Retina (tissue), 1 donor: Measurements from ENCODE around the gene PPIL6.
A peak's percentile ranks its signal among the peaks of the same experiment; 100 is the strongest.
"Not testable (repeated sequence)": the region's sequence is repeated elsewhere in the genome, so short reads cannot be mapped to it uniquely, and the experiment has no call there.

ENCODE experiments used
- DNase-seq: peaks from one replicate; pipeline ENCODE4 v3.0.0-alpha.2; 2016

PPIL6 gene

DNA sequence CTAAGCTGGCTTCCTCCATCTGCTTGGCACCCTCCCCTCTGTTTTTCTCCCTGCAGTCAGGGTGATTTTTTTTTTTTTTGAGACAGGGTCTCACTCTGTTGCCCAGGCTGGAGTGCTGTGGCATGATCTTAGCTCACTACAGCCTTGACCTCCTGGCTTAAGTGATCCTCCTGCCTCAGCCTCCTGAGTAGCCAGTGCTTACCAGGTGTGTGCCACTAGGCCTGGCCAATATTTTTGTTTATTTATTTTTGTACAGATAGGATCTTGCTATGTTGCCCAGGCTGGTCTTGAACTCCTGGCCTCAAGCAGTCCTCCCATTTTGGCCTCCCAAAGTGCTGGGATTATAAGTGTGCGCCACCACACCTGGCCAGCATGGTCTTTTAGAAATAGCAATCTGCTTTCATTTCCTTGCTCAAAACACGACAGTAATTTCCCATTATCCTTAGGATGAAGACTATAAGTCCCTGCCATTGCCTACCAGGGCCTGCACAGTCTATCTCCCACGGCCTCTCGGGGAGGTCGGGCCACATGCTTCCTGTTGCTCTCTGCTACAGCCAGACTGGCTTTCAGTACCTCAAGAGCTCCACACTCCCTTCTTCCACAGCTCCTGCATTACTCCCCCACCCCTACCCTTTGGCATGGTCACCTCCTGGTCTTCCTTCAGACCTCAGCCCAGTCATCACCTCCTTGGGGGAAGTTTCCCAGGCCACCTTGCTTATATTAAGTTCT, 47.1 kb downstream of the PPIL6 start:
- DNase-seq = no peak

DNA sequence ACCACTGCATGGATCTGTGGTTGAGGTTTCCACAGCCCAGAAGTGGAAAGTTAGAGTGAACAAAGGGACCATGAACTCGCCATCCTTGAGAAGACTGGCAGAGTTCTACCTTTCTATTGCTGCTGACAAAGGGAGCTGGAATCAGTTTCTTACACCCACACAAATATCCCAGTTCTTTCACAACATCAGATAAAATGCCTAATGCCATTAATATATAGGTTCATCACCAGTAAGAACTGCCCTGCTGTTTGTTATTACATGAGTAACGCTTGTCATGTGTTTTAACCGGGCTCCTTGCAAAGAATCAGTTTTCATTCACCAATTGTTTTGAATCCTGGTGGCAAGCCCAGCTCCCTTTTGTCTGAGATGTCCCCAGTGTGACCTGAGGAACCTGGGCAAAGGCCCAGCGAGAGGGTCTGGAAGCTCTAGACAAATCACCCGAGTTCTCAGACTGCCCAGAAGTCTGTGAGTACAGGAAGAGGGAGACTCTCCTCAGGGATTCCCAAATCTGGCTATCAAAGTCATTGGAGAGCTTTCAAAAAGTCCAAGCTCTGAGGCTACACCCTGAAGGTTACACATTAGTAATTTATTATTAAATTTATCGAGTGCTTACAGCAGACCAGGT, 50.7 kb downstream of the PPIL6 start:
- no peak for DNase-seq

DNA sequence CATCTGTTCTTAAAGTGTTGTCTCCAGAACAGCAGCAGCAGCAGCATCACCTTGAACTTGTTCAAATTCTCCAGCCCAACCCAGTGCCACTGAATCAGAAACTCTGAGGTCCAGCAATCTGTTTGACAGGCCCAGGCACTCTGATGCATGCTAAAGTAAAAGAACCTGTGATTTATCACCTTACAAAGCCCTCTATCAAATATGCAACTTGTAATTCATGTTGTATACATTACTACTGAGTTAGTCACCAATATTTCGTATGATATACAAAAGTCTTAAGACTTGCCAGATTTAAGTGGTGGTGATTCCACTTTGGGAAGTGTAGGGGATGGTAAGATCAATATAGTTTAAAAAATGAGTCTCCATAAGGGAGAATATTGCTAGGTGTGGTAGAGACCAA, 52.2 kb downstream of the PPIL6 start:
- no peak for DNase-seq

DNA sequence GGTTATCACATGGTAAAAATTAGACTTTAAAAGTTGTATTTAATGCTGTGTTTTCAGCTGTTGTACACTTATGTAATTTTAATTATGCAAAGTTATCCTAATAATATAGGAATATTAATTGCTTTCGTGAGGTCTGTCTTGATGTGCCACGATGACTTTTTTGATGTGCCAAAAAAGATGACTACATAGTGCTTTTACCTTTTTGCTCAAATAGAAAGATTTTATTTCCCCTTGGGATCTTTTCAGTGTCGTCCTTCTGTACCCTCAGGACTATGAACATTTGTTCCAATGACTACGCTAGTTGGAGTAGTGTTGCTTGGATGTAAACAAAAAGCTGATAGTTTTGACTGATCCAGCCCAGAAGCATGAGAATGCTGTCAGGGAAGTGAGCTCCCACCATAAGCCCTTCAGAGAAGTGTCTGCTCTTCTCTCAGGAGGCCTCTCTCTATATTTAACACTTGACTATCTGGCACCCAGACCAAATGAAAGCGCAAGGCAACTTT, 56.9 kb downstream of the PPIL6 start:
- DNase-seq = no peak

DNA sequence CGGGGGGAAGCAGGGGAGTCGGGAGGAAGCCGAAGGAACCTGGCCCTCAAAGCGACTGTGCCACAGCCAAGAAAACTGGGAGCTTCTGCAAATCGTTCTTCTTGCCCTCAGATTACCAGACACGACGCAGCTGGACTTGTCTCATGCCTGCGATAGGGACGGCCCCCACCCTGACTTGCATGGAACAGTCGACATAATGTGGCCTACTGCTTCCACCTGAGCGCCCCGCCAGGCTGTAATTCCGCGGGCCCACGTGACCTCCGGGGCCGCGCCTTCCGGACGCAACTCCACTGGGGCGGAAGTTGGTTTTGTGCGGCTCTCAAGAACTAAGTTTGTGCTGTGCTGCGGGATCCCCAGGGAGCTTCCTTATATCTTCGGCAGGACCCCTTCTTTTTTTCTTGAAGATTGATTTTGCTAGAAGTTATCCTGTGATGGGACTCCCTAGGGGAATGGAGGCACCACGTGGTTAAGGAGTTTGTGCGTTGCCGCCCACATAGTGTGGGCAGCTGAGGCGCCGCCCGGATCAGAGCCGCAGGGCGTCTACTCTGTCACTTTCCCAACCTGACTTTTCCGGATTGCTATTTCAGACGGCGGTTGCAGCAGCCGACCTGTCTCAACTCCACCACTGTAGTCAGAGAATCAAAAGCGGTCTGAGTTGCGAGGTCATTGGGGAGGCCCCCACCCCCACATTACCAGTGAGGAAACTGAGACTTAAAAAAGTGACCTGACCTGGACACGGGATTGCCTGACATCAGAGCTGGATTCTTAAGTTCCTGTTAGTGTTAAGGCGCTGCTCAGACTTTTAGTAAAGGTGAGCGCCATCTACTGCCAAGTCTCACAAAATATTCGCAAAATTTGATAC, 57.6 kb downstream of the PPIL6 start:
- DNase-seq = peak; percentile 100

DNA sequence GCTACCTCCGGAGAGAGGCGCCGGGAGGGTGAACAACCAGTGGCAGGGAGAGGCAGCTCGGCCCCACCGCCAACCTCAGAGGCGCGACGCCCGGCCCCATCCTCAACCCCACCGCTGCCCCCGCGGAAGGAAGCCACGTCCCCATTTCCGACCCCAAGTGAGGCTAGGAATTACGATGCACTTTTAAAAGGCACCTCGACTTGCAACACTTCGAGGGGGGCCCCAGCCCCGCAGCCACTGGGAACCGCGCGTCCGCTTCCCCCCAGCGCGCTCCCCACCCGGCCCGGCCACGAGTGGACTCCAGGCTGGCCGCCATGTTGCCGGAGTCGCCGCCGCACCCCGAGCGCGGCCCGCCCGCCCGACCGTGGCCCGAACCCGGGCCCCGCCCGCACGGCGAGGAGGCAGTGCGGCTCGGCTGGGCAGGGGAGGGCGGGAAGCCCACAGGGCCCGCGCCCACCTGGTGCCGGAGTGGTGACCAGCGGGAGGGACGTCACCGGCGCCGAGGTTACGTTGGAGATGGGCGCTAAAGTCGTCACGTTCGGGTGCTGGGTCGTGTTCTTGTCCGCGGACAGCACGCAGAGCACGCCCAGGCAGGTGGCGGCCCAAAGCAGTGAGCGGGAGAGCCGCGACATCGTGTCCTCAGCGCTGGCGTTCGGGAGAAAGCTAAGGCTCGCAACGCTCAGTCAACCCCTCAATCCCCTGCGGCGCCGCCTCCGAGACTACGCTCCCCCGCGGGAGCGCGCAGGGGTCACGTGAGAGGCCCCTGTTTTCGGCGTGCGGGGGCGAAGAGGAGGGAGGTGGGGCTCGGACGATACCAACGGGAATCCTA, 58.5 kb downstream of the PPIL6 start, which contains the start of gene CD164:
CD164 (minus strand) TSS at position 721 of the 829 bp plus-strand sequence; CDS start at position 632, 89 bp downstream.
- DNase-seq = peak; percentile 100

- DNase-seq = no peak
Measured at GRCh38 chr6:109381061-109381746, 59.2 kb downstream of the PPIL6 start.

- DNase-seq = no peak
Measured at GRCh38 chr6:109379711-109380110, 60.7 kb downstream of the PPIL6 start.

GRCh38 chr6:109377717-109378116, 62.7 kb downstream of the PPIL6 start:
- no peak for DNase-seq

GRCh38 chr6:109374326-109374892, 66.0 kb downstream of the PPIL6 start:
- no peak for DNase-seq

DNA sequence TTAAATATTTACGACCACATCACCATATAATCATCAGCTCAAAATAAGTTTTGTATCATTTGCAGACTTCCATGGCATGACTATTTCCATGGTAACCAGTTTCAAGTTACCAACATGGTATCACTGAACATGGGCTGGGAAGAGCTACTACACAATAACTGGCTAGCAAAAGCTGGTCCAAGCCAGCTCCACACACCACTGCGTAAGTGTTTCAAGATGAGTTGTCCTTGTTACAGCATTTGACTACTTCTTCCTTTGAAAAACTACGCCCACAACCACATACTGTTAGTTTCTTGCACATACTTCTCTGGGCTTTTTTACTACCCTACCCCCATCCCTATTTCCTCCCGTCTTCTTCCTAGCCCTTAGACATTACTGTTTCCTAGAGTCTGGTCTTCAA, 66.7 kb downstream of the PPIL6 start:
- no peak for DNase-seq

- no peak for DNase-seq
Measured at GRCh38 chr6:109373331-109373730, 67.1 kb downstream of the PPIL6 start.

- no peak for DNase-seq
Measured at GRCh38 chr6:109372130-109372529, 68.3 kb downstream of the PPIL6 start.

DNA sequence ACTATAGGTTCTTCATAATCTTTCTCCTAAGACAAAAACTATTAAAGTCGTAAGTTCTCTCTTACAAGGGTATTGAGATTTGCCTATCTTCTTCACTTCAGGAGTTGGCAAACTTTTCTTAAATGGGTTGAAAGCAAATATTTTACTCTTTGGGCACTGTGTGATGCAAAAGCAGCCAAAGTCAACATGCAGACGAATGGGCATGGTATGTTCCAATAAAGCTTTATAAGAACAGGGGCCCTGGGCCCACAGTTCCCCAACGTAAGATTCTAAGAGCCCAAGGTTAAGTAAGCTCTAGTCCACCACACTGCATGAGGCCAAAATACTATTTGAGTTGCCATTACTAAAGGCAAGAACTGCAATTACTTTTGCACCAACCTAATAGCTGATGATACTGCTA, 69.6 kb downstream of the PPIL6 start:
- DNase-seq = no peak

DNA sequence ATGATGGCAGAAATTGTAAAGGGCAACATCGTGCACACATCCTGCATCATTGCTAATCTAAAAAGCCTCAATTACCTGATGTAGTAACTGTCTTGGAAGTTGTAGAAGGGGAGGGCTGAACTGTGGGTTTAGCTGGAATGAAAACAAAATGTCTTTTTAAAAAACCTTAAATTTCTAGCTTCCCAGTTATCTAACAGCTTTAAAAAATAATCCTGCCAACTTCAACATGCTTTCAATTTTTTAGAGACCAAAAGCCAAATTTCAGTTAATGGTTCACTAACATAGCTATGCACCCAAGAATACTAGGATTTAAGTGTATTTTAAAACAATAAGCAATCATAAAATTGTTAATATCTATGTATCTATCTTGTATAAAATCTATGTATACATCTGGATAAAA, 70.1 kb downstream of the PPIL6 start:
- no peak for DNase-seq

DNA sequence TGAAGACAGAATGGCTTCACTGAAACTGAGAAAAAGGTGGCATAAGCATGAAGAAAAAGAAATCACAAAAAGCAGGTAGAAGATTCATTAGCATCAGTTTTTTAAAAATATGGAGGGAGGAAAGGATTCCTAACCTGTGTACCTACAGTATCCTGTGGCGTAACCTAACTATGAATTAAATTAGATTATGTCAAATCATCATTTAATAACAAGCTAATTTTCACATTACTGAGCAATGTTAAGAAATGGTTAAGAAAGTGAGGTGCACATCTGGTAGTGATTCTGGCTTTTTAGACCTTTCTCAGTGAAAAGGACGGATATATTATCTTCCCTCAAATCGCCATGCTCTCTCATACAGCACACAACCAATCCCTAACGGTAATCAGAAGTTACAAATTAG, 70.7 kb downstream of the PPIL6 start:
- DNase-seq = no peak

DNA sequence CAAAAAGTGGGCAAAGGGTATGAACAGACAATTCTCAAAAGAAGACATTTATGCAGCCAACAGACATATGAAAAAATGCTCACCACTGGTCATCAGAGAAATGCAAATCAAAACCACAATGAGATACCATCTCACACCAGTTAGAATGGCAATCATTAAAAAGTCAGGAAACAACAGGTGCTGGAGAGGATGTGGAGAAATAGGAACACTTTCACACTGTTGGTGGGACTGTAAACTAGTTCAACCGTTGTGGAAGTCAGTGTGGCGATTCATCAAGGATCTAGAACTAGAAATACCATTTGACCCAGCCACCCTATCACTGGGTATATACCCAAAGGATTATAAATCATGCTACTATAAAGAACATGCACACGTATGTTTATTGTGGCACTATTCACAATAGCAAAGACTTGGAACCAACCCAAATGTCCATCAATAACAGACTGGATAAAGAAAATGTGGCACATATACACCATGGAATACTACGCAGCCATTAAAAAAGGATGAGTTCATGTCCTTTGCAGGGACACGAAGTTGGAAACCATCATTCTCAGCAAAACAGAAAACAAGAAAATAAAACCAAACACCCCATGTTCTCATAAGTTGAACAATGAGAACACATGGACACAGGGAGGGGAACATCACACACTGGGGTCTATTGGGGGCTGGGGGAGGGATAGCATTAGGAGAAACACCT, 75.9 kb downstream of the PPIL6 start:
- not testable (repeated sequence) for DNase-seq

- no peak for DNase-seq
Measured at GRCh38 chr6:109363753-109364152, 76.7 kb downstream of the PPIL6 start.

DNA sequence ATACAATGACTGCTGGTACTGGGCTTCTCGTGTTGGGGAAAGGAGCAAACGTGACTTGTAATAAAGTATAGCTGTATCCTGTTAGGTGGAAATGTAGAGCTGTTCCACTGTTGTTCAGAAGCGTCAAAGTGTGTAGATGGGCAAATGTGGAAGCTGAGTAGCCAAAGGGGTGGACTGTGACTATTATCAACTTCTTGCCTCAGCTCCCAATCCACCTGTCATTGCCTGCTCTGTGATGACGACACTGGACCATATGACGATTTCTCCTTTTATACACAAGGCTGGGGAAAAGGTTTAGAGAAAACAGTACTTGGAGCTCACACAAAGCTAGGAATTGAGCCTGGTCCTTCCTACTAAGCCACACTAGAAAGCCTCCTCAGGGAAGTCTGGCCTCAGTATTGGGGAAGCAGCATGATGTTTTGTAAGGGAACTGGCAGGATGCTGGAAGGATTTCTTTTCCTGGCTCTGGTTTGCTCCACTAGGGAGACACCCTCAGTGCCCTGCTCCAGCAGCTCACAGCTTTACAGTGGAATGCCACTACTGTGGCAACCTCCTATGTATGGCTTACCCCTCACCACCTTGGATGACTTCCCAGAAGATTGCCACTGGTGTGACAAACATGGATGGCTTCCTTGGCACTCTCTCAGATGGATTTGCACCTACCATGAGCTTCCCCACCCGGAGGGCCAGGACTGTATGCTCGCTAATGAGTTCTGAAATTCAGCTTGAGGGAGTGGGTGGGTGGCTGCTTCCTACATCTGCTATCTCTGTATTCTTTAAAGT, 78.1 kb downstream of the PPIL6 start:
- DNase-seq = no peak

DNA sequence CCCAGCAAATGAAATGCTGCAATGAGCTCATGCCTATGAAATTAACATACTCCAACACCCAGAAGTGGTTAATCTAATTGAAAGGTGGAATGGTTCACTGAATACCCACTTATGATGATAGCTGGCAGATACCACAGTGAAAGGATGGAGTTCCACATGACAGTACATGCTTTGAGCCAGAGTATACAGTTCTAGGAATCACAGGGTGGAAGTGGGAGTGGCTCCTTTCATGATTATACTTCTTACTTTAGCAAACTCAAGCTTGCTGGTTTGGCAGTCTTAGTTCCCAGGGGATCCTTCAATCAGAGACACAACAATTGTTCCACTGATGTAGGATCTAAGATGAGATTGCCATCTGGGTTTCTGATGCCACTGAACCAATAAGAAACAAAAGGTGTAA, 79.6 kb downstream of the PPIL6 start:
- no peak for DNase-seq
